Endothelial cell of umbilical vein (primary cell): ENCODE measurements around the gene IKZF3. TPM values are rescaled to one million over a fixed set of nuclear protein-coding genes. Genes with fewer than 3 reads are reported as not detected.

Experiments
- BruUV-seq: library from RNA; stranded (reverse); fragments of 400-500 nt; replicated peaks from 2 replicates; lab custom pipeline; 2021; lab: Mats Ljungman, UMichigan
- CTCF ChIA-PET: fragments of 300-600, 350-600 bp; sonication (Branson Sonifier 250); formaldehyde crosslinking; loops from one replicate; lab custom pipeline; 2021; ENCODE audit warnings: antibody characterized with exemption, inconsistent platforms; lab: Charles Lee
- POLR2A ChIA-PET: fragments of 300-600, 350-600 bp; sonication (Branson Sonifier 250); formaldehyde crosslinking; loops from one replicate; lab custom pipeline; 2021; ENCODE audit warnings: antibody characterized with exemption, inconsistent platforms; lab: Charles Lee
- DNase-seq: peaks from one replicate; pipeline ENCODE4 v3.0.0-alpha.2; 2011; ENCODE audit warnings: low read depth, low spot score
- FAIRE-seq: peaks from 2 replicates; lab custom pipeline; 2011; peaks lifted over from hg19 to GRCh38; lab: Jason Lieb, UNC
- H2AFZ ChIP-seq: 2 replicates; pipeline ENCODE4 v1.6.0; 2012; ENCODE audit warnings: low read depth, low read length, control low read depth, inconsistent platforms
- H3K27ac ChIP-seq: 2 replicates; pipeline ENCODE4 v1.5.1; 2011; ENCODE audit warnings: low read depth, mild to moderate bottlenecking, control low read depth, low read length, moderate library complexity; ENCODE audit not compliant: insufficient read depth
- H3K27me3 ChIP-seq, 2 experiments: 2 replicates each; pipeline versions ENCODE4 v1.6.0 to v1.6.1; 2011; ENCODE audit warnings: low read length in 2 of 2, mixed read lengths in 1 of 2; ENCODE audit not compliant: control insufficient read depth in 2 of 2, insufficient read depth in 2 of 2
- H3K36me3 ChIP-seq, 2 experiments: 2 replicates in 1 of 2; 3 replicates in 1 of 2; pipeline ENCODE4 v1.5.1; 2011; ENCODE audit warnings: low read length in 2 of 2, mild to moderate bottlenecking in 1 of 2, moderate library complexity in 1 of 2; ENCODE audit not compliant: control insufficient read depth in 2 of 2, insufficient read depth in 2 of 2; ENCODE audit errors: extremely low read depth in 1 of 2
- H3K4me1 ChIP-seq: 3 replicates; pipeline ENCODE4 v1.5.1; 2011; ENCODE audit warnings: mild to moderate bottlenecking, low read length; ENCODE audit not compliant: control insufficient read depth, insufficient read depth; ENCODE audit errors: extremely low read depth
- H3K4me2 ChIP-seq: 2 replicates; pipeline ENCODE4 v1.6.1; 2011; ENCODE audit warnings: low read length, control low read depth, mixed read lengths; ENCODE audit not compliant: insufficient read depth
- H3K4me3 ChIP-seq, 3 experiments: fragments of 200-600 bp in 1 of 3; sonication (generic), shearing (Covaris generic) in 1 of 3; replicated peaks in 1 of 3; 2 replicates each; pipeline ENCODE4 v1.5.1; 2011 to 2016; ENCODE audit warnings: control low read depth in 3 of 3, low read length in 3 of 3, mild to moderate bottlenecking in 2 of 3, inconsistent platforms in 1 of 3, low read depth in 1 of 3, moderate library complexity in 1 of 3; ENCODE audit not compliant: insufficient read depth in 1 of 3
- H3K79me2 ChIP-seq: 2 replicates; pipeline ENCODE4 v1.6.0; 2012; ENCODE audit warnings: low read length, inconsistent platforms; ENCODE audit not compliant: control insufficient read depth, insufficient read depth
- H3K9ac ChIP-seq: replicated peaks from 2 replicates; pipeline ENCODE3; 2011; ENCODE audit warnings: low read length, control low read depth; ENCODE audit not compliant: insufficient read depth; ENCODE audit errors: extremely low read depth
- H3K9me1 ChIP-seq: replicated peaks from 3 replicates; pipeline ENCODE4 v1.6.0; 2011; ENCODE audit warnings: mild to moderate bottlenecking, low read length; ENCODE audit not compliant: control insufficient read depth, insufficient read depth; ENCODE audit errors: extremely low read depth
- H3K9me3 ChIP-seq: replicated peaks from 2 replicates; pipeline ENCODE4 v1.5.1; 2012; ENCODE audit warnings: low read length, inconsistent platforms; ENCODE audit not compliant: control insufficient read depth, insufficient read depth
- H4K20me1 ChIP-seq: replicated peaks from 2 replicates; pipeline ENCODE3; 2011; ENCODE audit warnings: mild to moderate bottlenecking, low read length; ENCODE audit not compliant: control insufficient read depth, insufficient read depth; ENCODE audit errors: extremely low read depth
- CTCF ChIP-seq, 2 donors: IDR thresholded peaks; 1 replicate in 1 of 2; 2 replicates in 1 of 2; pipeline ENCODE4 v1.5.1; 2011; ENCODE audit warnings: low read length in 2 of 2, mild to moderate bottlenecking in 2 of 2, moderate library complexity in 2 of 2, control low read depth in 1 of 2, inconsistent platforms in 1 of 2, low read depth in 1 of 2; ENCODE audit not compliant: insufficient read depth in 1 of 2; ENCODE audit errors: extremely low read depth in 1 of 2
- EZH2 ChIP-seq: IDR thresholded peaks from 2 replicates; pipeline ENCODE4 v1.6.1; 2012; ENCODE audit warnings: borderline replicate concordance, low read depth, mild to moderate bottlenecking, moderate library complexity, low read length, inconsistent platforms; ENCODE audit not compliant: severe bottlenecking
- FOS ChIP-seq: IDR thresholded peaks from 2 replicates; pipeline ENCODE4 v1.6.1; 2011; ENCODE audit warnings: mild to moderate bottlenecking, low read length, moderate library complexity, borderline replicate concordance; ENCODE audit not compliant: insufficient read depth
- GATA2 ChIP-seq: IDR thresholded peaks from 2 replicates; pipeline ENCODE4 v1.7.0; 2011; ENCODE audit warnings: low read depth, mild to moderate bottlenecking, moderate library complexity, mixed read lengths, low read length; ENCODE audit not compliant: insufficient read length, insufficient read depth
- JUN ChIP-seq: IDR thresholded peaks from 2 replicates; pipeline ENCODE4 v1.6.1; 2011; ENCODE audit warnings: borderline replicate concordance, low read depth; ENCODE audit not compliant: insufficient read length, insufficient read depth
- MAX ChIP-seq: IDR thresholded peaks from 2 replicates; pipeline ENCODE4 v1.6.1; 2011; ENCODE audit not compliant: insufficient read depth, insufficient read length
- MYC ChIP-seq: IDR thresholded peaks from one replicate; pipeline ENCODE4 v1.6.1; 2011; ENCODE audit warnings: mild to moderate bottlenecking, low read depth, low read length
- POLR2A ChIP-seq: IDR thresholded peaks from 2 replicates; pipeline ENCODE4 v1.6.1; 2012; ENCODE audit warnings: low read depth, mild to moderate bottlenecking, control low read depth, low read length
- POLR2AphosphoS5 ChIP-seq: IDR thresholded peaks from 2 replicates; pipeline ENCODE4 v1.6.1; 2012; ENCODE audit warnings: low read depth, mild to moderate bottlenecking, control low read depth, low read length, moderate library complexity; ENCODE audit not compliant: insufficient read depth
- dilution Hi-C: fragments of 300-500 bp; cut with MboI; formaldehyde crosslinking; loops from one replicate; pipeline ENCODE4 v1.15.0; 2019; ENCODE audit warnings: low sequenced_read_pairs; ENCODE audit not compliant: extremely low pct_ligation_motif_present
- intact Hi-C: fragments of 100-400 bp; cut with micrococcal nuclease; formaldehyde crosslinking; loops from one replicate; pipeline ENCODE4 v1.10.0; 2022
- polyA plus RNA-seq, 4 experiments: library from polyadenylated mRNA; depleted of rRNA in 3 of 4; stranded (reverse) in 3 of 4; unstranded in 1 of 4; fragments of >200 nt; gene quantifications; 2 replicates each; pipeline versions ENCODE4 v1.2.1 to v1.2.3, GENCODE V29; 2011 to 2012; ENCODE audit warnings: missing spikeins in 1 of 4
- total RNA-seq: library from RNA; stranded (reverse); gene quantifications from 2 replicates; pipeline ENCODE4 v1.2.3, GENCODE V29; 2021

Gene IKZF3
- total and polyA plus RNA-seq, 2 donors (not counting 3 experiments of a cell fraction or from before 2014, with no cell fraction given): not detected

GRCh38 chr17:39816272-39816671 lies 47.8 kb downstream of the IKZF3 start:
- no peaks in the 10 kb centered on the region for H3K4me1 ChIP-seq
- dilution Hi-C loops (no loop called here), intact Hi-C loops (no loop called here)
- TF ChIP-seq POLR2AphosphoS5 (no peak), CTCF (IDR thresholded peaks at IDR 0.05; ENCODE audit: extremely low read depth in 1 of 2, insufficient read depth in 1 of 2, low read depth in 1 of 2, low read length in 2 of 2) (no peak), MAX (no peak), EZH2 (no peak), JUN (no peak), GATA2 (no peak), FOS (no peak), POLR2A (no peak), MYC (no peak)
- H3K27me3 ChIP-seq: peaks cover 26 to 29% of the 10 kb centered on the region in 2 experiments
- no peak overlapping the region for H2AFZ ChIP-seq
- no peaks in the 10 kb centered on the region for H3K36me3 ChIP-seq
- BruUV-seq: no TSS peak
- DNase-seq: no peak
- CTCF ChIA-PET: no interaction called here
- H3K9me1 ChIP-seq: no peaks in the 10 kb centered on the region
- no peak overlapping the region for H3K4me3 ChIP-seq
- H4K20me1 ChIP-seq: no peaks in the 10 kb centered on the region
- H3K27ac ChIP-seq: no peak overlapping the region
- FAIRE-seq: no peak
- no peak overlapping the region for H3K4me2 ChIP-seq
- POLR2A ChIA-PET: no interaction called here
- no peak overlapping the region for H3K9ac ChIP-seq
- H3K79me2 ChIP-seq: no peaks in the 10 kb centered on the region
- no peaks in the 10 kb centered on the region for H3K9me3 ChIP-seq
